HG03196 (cell line): ENCODE data around the gene REEP2.
A peak's percentile ranks its signal among the peaks of the same experiment; 100 is the strongest.
"Not testable (repeated sequence)": the region's sequence is repeated elsewhere in the genome, so short reads cannot be mapped to it uniquely, and the experiment has no call there.

Source experiments
- ATAC-seq: cut with Tn5 transposase; IDR thresholded peaks from one replicate; pipeline ENCODE4 v1.9.1; 2021; ENCODE audit not compliant: unreplicated experiment

Gene REEP2, protein sequence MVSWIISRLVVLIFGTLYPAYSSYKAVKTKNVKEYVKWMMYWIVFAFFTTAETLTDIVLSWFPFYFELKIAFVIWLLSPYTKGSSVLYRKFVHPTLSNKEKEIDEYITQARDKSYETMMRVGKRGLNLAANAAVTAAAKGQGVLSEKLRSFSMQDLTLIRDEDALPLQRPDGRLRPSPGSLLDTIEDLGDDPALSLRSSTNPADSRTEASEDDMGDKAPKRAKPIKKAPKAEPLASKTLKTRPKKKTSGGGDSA

DNA sequence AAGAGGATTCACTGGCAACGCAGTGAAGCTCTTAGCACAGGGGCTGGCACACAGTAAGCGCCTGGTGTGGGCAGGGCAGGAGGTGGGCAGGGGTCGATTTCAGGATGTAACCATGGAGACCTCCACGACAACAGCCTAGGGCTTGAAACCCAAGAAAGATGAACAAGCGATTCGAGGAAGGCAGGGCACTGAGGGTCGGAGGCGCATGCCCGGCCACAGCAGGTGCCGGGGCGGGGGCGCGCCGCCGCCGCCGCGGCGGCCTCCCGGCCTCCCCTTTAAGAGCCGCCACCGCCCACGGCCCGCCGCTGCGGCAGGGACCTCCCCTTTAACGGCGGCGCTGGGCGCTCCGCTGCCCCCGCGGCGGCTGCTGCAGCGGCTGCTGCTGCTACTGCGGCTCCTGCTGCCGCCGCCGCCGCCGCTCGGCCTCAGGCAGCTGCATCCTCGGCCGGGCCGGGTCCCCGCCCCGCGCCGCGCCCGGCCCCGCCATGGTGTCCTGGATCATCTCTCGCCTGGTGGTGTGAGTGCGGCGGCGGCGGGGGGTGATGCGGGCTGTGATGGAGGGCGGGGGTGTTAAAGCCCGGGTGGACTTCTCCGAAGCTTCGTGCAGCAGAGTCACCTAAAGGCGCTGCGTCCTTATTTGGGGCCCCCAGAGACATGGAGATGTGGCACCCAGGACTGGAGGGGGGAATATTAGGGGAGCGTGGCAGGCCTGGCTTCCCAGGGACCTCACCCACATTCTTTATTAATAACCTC lies at the start of gene REEP2:
TSS of gene REEP2 (plus strand) at position 334 of the 753 bp plus-strand sequence. CDS start at position 486, 152 bp downstream.
- ATAC-seq, result no peak

DNA sequence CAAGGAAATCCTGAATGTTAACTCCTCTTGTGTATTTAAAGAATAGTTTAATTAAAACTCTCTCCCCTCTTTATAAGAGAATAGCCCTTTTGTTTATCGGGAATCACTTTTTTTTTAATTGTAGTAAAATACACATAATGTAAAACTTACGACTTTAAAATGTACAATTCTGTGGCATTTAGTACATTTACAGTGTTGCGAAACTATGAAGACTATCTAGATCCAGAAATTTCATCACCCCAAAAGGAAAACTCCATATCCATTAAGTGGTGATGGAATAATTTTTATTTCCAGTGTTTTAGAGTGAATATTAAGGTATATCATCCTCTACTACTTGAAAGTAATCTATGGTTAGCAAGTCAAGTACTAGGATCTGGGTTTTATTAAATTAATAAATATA lies 49.5 kb upstream of the REEP2 start:
- no peak for ATAC-seq

DNA sequence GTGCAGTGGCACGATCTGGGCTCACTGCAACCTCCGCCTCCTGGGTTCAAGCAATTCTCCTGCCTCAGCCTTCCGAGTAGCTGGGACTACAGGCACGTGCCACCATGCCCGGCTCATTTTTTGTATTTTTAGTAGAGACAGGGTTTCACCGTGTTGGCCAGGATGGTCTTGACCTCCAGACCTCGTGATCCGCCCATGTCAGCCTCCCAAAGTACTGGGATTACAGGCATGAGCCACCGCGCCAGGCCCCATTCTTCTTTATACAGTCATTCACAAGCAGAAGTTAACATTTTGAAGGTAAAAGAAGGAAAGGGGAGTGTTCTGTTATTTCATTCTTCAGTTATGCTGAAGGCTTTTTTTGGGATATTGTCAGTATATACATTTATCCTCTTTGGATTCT lies 48.9 kb upstream of the REEP2 start:
- not testable (repeated sequence) for ATAC-seq

DNA sequence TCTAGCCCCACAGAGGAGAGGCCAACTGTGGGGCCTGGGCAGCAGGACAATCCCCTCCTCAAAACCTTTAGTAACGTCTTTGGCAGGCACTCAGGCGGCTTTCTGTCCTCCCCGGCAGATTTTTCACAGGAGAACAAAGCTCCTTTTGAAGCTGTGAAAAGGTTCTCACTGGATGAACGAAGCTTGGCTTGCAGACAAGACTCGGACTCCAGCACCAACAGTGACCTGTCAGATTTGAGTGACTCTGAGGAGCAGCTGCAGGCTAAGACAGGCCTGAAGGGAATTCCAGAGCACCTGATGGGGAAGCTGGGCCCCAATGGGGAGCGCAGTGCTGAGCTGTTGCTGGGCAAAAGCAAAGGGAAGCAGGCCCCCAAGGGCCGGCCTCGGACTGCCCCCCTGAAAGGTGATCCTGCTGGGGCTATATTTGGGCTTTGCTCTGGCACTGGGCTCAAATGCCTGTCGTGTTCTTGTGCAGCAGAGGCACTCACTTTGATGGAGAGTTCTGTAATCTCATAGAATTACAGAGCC lies 46.9 kb upstream of the REEP2 start:
- no peak for ATAC-seq

DNA sequence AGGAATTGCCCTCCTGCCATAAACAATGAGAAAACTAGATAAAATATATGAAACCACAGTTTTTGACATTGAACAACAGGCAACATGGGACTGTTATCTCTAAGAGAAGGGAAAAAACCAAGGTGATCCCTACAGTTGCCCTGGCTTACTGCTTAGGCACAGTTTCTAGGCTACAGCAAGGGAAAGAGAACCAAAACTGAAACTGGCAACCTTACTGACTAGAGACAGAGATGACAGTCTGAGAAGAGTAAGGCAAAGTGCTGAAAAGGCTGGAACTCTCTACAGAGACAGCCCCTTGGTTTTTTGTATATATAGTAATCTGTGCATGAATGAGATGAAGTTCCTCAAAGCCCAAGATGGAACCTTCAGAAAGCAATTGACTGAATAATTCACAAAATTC lies 36.2 kb upstream of the REEP2 start:
- ATAC-seq, result peak; percentile 74

DNA sequence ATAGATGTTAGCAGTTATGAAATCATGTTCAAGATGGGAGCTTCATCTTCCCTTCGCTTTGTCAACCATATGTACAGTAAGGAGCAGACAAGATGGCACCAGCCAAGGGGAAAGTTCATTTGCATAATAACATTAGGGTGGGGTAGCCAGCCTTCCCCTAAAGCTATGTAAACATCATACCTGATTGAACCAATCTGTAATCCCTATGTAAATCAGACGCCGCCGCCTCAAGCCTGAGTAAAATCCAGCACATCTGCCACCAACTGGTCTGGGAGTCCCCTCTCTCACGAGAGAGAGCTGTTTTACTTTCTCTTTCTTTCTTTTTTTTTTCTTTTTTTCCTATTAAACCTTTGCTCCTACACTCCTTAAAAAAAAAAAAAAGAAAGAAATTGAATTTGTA lies 30.8 kb upstream of the REEP2 start:
- no peak for ATAC-seq

DNA sequence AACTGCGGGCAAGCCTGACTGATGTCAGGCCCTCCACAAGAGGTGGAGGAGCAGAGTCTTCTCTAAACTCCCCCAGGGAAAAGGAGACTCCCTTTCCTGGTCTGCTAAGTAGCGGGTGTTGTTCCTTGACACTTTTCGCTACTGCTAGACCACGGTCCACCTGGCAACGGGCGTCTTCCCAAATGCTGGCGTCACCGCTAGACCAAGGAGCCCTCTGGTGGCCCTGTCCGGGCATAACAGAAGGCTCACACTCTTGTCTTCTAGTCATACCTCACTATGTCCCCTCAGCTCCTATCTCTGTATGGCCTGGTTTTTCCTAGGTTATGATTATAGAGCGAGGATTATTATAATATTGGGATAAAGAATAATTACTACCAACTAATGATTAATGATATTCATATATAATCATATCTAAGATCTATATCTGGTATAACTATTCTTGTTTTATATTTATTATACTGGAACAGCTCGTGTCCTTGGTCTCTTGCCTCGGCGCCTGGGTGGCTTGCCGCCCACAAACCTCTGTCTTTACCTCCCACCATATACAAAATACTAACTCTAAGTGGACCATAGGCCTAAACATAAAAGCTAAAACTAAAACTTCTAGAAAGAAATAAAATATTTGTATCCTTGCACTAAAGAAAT lies 27.7 kb upstream of the REEP2 start:
- ATAC-seq, result not testable (repeated sequence)

DNA sequence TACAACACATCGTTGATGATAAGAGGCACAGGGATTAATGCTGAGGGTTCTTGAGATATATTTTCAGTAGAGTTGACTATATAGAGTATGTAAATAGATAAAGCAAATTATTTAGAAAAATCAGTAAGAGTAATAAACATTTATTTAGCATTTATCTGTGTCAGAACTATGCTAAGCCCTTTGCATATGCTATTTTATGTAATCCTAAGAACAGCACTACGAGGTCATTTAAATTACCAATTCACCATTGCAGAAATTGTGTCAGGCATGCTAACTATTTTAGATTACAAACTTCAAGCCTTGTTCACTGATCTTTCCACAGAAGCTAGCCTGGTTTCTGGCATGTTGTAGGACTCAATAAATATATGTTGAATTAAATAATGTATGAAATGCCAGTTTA lies 20.4 kb upstream of the REEP2 start:
- ATAC-seq, result no peak

DNA sequence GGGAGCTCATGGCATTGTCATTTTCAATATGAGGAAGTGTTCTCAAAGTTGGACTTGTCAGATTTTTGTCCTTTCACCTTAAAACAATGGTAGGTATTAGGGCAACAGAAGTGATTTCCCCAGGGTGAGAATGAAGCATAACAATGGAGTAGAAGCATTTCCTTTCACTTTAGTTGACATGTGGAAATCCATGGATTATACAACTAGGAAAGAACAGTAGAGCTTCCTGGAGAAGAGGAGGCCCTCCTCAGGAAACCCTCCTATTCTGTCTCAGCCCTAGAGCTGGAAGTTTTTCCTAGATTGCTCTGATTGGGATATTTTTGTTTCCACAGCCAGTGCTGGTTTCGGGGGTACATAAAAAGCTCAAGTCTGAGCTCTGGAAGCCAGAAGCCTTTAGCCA lies 13.8 kb upstream of the REEP2 start:
- no peak for ATAC-seq

DNA sequence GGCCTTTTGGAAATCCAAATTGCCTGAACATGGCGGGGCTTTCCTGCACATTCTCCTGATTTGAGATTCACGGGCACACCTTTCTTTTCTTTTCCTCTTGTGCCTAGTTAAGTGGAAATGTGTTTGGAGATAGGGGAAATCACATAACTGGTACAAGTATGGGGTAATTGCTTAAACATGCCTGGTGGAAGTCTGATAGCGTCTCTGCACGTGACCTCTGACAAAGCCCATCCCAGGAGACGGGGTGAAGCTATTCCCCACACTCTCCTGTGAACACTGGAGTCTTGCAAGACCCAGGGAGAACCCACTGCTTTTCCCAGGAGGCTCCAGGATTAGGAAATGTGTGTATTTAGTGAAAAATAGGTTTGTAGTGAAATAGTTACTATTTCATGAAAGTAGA lies 2.9 kb upstream of the REEP2 start:
- ATAC-seq, result no peak

DNA sequence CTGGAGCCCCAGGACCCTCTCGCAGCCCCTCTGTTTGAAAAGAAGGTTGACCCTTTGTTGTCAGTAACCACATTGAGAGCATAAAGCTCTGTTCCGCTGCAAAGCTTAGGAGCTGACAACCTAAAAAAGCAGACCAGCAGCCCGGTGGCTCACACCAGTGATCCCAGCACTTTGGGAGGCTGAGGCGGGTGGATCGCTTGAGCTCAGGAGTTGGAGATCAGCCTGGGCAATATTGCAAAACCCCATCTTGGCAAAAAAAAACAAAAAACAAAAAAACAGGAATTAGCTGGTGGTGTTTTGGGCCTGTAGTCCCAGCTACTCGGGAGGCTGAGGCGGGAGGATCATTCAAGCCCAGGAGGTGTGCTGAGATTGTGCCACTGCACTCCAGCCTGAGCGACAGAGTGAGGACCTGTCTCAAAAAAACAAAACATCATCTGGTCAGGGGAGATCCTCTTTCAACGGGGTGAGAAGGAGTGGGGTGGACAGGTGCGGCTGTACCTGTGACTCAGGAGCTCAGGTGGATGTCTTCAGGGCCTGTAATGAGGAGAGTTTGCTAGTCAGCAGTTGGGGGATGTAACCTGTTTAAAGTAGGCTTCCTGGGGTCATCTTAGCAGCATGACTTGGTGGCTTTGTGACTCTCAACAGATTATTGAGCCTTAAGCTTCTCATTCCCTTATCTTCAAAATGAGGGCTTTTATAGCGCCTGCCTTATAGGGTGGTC lies 694 bp upstream of the REEP2 start:
- ATAC-seq, result no peak

DNA sequence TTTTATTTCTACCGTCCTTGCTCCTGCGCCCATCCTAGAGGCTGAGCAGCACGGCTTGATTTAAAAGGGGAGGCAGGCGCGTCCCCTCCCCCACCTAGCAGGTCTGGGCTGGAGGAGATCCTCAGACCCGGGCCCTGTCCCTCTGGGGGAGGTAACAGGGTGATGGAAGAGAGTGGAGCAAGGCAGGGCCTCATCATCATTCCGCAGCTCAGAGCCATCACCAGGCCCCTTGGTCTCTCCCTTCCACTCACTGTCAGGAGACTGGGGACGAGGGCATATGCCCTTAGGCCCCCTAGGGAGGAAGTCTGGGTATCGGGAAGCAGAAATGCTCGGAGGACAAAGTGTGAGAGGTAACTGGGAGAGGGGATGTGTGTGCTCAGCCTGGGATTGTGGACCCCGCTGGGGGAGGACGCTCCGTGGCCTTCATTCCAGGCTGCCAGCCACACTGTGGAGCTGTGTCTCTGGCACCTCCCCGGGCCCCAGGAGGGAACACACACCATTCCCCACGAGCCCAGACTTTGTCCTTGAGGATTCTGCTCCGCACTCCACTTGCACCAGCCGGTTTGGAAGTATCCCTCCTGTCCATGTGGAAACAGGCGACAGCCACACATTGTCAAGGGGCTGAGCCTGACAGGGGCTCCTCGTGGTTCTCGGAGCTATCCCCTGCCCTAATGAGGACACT lies 761 bp downstream of the REEP2 start:
- ATAC-seq, result no peak

DNA sequence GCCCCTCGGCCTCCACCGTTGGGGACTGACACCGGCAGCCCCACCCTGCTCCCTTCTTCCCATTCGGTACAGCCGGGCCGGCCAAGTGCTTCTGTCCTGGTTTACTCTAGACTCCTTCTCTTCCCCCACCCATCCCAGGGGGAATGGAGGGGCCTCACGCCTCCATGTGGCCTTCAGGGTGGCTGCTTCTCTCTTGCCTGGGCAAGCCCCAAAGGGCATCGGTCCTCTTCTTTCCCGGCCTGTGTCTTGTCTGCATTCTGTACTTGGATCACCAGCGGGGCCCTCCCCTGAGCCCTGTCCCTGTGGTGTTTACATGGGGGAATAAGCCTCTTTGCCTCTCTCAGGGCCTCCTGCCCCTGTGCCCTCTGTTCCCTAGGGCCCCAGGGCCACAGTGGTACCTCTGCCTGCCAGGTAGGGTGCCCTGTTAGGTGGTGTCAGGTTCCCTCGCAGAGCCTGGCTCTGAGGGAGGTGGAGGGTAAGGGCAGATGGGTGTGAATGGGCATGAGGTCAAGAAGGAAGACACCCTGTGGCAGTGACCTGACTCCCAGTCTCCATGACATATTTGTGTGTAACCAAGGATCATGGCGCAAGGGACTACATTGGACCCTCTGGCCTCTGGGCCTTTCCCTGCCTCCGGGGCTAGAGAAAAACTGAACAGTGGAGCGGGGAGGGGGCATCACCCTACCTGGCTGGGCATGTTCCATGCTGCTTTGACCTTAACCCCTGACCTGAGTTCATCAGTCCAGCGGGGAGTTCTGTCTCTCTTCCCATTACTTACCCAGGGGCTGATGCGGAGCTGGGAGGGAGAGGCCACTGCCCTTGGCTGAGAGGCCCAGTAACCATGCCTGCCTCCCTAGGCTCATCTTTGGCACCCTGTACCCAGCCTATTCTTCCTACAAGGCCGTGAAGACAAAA lies 1.6 kb downstream of the REEP2 start:
- ATAC-seq, result no peak

DNA sequence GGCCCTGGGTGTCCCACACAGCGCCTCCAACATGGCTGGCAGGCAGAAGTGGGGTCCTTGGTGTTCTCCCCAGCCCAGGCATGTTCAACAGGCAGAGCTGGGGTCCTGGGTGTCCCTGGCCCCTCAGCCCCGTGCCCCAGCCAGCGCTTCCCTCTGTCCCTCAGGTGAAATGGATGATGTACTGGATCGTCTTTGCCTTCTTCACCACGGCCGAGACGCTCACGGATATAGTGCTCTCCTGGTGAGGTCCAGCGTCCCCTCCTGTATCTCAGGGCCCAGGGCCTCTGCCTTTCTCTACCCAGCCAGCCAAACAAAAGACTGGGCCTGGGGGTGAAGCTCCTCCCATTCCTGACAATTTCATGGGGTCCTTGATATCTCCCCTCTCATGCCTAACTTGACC lies 2.4 kb downstream of the REEP2 start:
- ATAC-seq, result no peak

DNA sequence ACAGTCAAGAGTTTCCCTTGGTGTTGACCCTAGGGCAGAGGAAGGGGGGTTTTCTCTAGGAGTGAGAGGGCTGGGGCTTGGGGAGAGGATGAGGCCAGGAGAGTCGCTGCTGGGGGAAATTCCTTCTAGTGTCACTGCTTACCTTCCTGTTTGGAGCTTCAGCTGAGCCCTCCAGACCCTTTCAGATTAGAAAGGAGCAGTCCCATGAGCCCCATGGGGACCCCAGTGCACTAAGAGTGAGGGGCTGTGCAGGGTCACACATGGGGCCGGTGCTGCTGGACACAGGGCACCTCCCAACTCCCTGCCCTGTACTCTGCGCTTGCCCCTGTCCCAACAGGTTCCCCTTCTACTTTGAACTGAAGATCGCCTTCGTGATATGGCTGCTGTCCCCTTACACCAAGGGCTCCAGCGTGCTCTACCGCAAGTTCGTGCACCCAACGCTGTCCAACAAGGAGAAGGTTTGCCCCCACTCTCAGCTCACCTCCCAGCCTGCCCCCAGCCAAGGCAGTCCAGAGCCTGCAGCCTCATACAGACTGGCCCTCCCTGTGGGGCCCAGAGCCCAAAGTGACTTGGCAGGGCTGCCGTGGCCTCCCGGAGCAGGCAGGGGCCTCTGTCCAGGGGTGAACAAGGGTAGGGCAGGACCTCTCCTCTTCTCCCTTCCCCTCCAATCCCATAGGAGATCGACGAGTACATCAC lies 5.4 kb downstream of the REEP2 start:
- ATAC-seq, result no peak

DNA sequence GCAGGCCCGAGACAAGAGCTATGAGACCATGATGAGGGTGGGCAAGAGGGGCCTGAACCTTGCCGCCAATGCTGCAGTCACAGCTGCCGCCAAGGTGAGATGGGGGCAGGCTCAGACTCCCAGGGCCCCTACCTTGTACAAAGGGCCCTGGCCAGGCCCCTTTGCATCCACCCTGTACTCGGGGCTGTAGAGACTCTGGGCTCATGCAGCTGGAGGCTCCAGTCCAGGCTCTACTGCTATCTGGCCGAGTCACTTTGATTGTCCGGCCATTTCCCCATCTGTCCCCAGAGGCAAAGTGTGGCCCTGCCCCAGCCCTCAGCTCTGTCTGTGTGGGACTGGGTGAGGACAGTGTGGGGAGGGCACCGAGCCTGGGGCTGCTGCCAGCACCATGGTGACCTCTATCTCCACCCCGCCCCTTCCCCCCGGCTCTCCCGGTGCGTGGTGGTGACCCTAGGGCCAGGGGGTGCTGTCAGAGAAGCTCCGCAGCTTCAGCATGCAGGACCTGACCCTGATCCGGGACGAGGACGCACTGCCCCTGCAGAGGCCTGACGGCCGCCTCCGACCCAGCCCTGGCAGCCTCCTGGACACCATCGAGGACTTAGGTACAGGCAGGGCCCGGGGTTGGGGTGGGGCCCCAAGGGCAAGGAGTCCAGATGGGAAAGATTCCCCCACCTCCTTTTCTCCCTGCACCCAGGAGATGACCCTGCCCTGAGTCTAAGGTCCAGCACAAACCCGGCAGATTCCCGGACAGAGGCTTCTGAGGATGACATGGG lies 6.1 kb downstream of the REEP2 start:
- ATAC-seq, result no peak

DNA sequence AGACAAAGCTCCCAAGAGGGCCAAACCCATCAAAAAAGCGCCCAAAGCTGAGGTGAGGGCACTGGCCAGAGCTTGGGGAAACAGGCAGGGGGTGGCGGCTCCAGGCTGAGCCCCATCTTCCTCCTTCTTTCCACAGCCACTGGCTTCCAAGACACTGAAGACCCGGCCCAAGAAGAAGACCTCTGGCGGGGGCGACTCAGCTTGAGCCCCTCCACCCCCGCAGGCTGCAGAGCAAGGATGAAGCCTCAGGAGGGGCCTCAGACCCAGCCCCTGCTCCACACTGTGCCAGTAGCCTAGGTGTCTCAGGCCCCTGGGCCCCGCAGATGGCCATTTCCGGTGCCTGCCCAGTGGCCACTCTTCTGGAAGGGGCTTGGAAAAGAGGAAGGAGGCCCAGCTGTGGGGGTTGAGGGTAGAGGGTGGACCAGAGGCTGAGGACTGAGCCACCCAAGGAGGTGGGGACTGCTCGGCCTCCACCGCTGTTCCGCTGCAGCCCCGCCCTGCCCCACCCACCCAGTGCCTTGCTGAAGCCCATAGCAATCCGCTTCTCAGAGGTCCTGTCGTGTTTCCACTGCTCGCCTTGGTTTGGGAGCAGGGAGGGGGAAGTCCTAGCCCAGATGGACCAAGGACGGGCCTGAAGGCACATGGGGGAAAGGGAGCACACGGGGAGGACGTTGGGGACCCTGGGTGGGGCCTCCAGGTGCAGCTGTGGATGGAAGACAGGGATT lies 6.9 kb downstream of the REEP2 start:
- ATAC-seq, result no peak

DNA sequence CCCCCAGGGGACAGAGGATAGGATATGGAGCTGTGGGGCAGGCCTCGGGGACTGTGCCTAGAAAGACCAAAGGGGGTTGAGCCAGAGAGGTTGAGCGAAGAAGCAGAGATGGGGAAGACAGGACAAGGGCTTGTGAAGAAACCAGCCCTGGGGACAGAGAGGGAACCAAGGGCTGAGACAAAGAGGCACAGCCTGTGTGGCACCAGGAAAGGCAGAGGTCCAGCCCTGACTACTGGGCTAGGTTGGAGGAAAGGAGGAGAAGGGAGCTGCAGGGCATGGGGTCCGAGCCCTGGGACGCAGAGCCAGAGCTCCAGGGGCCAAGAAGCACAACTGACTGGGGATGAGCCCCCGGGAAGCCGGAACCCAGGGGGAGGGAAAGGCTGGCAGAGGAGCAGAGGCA lies 9.2 kb downstream of the REEP2 start:
- ATAC-seq, result no peak
